Measurements from ENCODE around the gene MAD1L1. TPM values are rescaled to one million over a fixed set of nuclear protein-coding genes. Genes with fewer than 3 reads are reported as not detected.

The MAD1L1 gene
- total and polyA plus RNA-seq, 2 of the 8 experiments (the other 6 are each of a cell fraction or from before 2014, with no cell fraction given): 40.4 to 44.6 TPM

DNA sequence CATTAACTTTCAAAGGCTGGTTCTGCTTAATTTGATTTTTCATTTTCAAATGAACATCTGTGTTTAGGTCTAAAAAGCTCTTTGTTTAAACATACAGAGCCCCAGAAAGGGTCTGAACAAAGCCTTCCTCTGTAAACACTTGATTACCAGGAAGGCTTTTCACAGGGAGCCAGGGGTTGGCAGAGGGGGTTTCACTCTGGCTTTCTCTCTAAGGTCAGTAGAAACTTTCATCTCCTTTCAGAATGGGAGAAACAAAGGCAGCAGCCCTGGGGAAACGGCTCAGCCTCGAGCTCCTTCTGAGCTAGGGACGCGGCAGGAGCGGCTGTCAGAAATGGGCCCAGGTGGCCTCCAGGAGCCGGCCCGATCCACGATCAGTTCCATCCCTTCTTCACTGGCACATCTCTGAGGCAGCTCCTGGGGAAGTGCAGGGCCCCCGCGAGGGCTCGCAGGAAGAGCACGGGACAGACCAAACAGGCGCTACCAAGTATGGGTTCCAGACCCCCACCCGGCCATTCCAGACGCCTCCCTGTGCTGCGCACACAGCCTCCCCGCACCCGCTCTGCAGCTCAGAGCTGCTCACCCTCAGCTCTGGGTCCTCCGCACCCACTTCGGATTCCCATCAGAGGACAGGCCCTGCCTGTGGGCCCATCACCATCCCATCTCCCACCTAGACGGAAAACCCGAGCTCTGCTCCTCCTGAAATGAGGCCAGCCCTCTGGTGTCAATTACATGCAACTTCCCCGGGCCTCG is 124.1 kb downstream of the MAD1L1 start (continued):
- TF ChIP-seq SP2 (IDR thresholded peaks at IDR 0.05; ENCODE audit: low read length): no peak
- no peak for TF ChIP-seq ZNF274 (IDR thresholded peaks at IDR 0.05; ENCODE audit: borderline replicate concordance, extremely low read depth, low read length)
- TF ChIP-seq, protein P1, sequence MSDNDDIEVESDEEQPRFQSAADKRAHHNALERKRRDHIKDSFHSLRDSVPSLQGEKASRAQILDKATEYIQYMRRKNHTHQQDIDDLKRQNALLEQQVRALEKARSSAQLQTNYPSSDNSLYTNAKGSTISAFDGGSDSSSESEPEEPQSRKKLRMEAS (IDR thresholded peaks at IDR 0.05): no peak
- TF ChIP-seq, protein P2, sequence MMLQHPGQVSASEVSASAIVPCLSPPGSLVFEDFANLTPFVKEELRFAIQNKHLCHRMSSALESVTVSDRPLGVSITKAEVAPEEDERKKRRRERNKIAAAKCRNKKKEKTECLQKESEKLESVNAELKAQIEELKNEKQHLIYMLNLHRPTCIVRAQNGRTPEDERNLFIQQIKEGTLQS (IDR thresholded peaks at IDR 0.05; ENCODE audit: insufficient read depth, low read depth, low read length): no peak
- no peak for TF ChIP-seq CREB1 (IDR thresholded peaks at IDR 0.05)
- TF ChIP-seq RFX5 (IDR thresholded peaks at IDR 0.05; ENCODE audit: borderline replicate concordance, low read depth, low read length): no peak
